Measurements from ENCODE around the gene CNPY3.
A peak's percentile ranks its signal among the peaks of the same experiment; 100 is the strongest.

Gene CNPY3

DNA sequence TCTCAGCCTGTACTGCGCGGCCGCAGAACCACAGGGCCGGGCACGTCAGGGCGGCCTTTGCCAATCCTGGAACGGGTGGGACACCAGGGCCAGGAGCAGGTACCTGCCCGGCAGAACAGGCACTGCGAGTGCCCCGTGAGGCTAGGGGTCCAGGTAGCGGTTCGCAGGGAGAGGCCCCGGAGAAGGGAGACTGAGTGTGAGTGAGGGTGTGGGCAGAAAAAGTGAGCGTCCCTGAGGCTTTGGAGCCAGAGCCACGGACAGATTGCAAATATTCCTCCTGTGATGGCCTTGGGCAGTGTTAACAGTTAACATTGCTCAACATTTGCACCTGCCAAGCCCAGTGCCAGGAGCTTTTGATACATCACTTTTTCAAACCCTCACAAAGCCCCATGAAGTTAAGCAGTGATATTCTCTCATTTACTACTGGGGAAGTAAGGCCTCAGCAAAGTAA is 31.8 kb downstream of the CNPY3 start:
- no peak for DNase-seq

DNA sequence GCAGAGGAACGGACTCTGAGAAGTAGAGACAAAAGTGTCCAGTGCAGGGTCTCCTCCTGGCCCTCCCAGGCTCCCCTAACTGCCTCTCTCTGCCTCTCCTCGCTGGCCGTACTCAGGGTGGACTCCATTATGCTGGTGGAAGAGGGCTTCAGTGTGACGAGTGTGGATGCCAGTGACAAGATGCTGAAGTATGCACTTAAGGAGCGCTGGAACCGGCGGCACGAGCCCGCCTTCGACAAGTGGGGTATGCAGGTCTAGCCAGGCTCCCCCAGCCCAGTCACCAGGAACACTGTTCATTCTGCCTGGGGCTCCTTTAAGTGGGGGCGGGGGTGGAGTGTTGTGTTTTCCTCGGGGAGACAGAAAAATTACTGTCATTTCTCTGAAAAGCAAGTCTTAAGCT is 32.8 kb downstream of the CNPY3 start:
- DNase-seq, result no peak

DNA sequence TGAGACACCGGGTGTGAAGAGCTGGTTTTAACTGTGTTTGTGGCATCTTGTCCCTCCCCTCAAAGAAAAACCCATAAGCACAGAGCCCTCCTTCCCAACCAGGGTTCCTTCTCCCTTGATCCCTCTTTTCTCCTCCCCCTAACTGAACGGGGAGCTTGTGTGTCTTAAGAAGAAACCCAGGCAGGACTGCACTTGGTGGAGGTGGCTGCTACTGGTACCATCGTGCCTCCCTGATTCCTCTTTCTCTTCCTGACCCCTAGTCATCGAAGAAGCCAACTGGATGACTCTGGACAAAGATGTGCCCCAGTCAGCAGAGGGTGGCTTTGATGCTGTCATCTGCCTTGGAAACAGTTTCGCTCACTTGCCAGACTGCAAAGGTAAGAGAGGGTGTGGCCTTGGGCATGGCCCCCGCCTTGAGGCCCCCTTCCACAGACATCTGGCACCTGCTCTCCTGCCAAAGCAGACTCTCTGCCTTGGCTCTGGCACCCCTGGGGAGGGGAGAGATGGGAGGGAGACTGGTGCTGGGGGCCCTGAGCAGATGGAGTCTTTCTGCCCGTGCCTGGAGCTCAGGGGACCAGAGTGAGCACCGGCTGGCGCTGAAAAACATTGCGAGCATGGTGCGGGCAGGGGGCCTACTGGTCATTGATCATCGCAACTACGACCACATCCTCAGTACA is 33.4 kb downstream of the CNPY3 start:
- DNase-seq, result no peak

DNA sequence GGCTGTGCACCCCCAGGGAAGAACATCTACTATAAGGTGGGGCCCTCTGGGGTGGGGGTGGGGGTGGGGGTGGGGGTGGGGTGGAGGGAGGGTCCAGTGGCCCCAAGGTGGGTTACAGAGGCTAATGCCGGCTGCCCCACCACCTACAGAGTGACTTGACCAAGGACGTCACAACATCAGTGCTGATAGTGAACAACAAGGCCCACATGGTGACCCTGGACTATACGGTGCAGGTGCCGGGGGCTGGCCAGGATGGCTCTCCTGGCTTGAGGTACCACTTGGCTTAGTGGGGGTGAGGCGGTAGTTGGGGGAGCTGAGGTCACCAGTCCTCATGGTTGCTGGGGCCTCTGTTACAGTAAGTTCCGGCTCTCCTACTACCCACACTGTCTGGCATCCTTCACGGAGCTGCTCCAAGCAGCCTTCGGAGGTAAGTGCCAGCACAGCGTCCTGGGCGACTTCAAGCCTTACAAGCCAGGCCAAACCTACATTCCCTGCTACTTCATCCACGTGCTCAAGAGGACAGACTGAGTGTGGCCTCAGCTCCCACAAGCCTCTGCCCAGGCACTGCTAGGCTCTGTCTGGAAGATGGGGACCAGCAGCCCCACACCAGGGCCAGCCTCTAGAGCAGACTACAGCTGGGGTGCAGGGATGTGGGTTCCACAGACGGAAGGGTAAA is 34.0 kb downstream of the CNPY3 start:
- no peak for DNase-seq

DNA sequence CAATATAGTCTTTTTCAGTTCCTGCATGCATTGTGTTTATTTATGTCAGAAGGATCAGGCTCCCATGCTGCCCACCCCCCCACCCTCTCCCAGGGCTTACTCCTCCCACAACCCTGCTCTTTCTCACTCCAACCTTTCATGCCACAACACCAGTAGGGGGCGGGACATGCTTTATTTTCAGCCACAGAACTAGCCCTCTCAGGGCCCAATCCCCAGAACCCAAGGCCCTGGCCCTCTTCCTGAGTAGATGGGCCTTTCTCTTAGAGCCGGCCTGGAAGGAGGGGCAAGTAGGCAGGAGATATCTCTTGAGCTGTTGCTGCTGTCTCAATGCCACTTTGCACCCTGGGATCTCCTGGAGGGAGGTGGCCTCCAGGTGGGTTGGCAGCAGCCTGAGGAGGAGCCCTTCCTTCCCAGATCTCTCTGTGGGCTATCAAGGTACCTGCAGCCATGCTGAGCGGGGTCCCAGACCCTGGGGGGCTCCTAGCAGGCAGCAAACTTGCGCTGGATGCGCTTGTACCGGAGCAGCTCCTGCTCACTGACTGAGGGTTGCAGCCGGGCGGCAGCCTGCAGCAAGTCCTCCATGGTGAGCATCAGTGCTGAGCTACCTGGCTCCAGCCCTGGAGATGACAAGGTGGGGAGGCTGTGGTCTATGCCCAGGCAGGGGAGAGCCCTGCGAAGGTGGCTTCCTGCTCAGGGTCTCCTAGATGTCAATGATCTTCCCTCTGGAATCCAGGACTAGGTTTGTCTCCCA is 34.8 kb downstream of the CNPY3 start:
- DNase-seq, result no peak

DNA sequence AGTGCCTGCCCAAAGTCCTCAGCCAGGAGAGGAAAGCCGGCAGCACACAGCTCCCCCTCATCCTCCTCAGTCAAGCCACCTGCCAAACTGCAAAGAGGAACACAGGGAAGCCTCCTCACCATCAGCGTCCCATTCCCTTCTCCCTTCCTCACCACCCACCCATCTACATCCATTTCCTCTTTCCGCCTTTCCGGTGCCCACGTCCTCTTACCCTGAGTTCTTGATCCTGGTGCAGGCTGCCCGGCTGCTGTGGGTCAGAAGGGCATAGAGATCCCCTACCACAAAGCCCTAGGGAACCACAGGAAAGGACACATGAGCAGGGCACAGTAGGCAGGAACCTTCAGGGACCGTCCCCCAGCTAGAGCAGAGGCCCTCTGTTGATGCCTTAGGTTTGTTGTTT is 37.3 kb downstream of the CNPY3 start:
- DNase-seq, result no peak

DNA sequence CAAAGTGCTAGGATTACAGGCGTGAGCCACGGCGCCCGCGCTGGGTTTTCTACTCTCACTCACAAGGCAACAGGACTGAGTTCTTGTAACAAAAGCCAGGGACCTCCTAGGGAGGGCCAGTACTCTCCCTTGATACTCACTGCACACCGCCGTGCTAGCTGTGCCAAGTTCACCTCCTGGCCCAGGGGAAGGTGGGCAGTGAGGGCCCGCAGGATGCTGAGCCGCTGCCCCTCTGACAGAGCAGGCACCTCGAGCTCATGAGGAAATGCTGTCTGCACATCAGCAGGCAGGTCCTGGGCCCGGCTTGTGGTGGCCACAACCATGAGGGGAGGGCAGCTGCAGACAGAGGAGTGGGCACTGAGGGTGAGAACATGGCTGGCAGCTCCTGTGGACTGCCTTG is 37.9 kb downstream of the CNPY3 start:
- DNase-seq, result no peak

DNA sequence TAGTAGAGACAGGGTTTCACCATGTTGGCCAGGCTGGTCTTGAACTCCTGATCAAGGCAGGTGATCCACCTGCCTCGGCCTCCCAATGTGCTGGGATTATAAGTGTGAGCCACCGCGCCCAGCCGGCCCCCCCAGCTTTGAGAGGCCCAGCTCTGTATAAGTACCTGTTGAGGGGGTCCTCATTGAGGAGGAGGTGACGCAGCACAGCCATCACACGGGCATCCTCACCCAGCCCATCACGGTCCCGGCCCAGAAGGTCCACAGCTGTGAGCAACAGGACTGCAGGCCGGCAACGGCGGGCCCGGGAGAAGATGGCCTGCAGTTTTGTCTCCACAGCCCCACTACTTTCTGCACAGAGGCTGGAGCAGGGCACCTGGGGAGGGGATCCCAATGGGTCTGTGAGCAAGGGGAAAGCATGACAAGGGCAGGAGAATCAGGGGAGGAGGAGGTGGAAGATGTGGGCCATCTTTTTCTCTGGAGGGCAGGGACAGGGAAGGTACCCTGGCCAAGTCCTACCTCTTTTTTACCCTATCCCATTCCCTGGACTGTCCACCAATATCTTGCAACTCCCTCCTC is 38.9 kb downstream of the CNPY3 start:
- DNase-seq, result no peak

DNA sequence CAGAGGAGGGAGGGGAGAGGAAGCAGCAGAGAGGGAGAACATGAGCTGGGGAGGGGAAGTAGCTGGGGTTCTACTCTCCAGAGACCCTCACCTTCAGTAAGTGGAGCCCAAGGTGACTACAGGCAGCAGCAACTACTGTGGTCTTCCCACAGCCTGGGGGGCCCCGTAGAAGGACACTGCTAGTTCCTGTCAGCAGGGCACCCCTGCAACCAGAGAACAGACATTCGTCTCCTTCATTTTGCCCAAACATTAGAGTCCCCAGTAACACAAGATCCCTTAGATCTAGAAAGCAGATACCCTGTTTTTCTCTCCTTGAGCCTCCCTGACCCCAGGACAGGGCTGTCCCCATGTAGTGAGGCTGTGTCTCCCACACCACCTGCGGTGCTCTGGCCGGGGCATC is 39.5 kb downstream of the CNPY3 start:
- DNase-seq, result no peak

DNA sequence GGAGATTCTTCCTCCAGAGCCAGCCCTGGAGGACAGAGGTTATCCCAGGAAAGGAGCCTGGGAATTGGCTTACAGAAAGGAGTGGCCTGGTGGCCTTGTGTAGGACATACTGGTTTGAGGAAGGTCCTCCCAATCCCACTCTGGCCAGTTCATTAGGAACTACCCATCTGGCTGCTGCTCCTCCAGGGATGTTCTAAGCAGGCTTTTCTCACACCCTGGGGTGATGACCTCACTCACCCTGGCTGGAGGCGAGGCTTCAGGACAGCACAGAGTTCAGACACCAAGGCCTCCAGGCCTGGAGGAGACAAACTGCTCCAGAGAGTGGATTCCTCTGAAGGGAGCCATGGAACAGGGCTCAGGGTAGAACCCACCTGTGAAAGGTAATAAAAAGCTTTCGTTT is 40.2 kb downstream of the CNPY3 start:
- DNase-seq, result no peak

DNA sequence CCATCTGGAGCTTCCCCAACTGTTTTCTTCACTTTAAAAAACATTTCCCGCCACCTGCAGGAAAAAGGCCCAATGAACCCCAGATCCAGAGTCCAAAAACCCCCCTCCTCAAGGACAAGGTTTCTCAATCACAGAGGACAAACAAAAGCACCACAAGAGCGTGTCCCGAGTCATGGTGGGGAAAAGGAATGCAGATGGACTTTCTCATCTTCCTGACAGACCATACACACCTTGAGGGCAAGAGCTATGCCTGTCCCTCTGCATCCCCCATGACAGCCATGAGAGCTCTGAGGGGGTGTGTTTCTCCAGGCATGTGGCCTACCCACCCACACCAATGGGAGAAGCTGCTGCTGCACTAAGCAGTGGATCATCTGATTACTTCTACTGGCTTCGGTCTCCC is 40.7 kb downstream of the CNPY3 start:
- no peak for DNase-seq

DNA sequence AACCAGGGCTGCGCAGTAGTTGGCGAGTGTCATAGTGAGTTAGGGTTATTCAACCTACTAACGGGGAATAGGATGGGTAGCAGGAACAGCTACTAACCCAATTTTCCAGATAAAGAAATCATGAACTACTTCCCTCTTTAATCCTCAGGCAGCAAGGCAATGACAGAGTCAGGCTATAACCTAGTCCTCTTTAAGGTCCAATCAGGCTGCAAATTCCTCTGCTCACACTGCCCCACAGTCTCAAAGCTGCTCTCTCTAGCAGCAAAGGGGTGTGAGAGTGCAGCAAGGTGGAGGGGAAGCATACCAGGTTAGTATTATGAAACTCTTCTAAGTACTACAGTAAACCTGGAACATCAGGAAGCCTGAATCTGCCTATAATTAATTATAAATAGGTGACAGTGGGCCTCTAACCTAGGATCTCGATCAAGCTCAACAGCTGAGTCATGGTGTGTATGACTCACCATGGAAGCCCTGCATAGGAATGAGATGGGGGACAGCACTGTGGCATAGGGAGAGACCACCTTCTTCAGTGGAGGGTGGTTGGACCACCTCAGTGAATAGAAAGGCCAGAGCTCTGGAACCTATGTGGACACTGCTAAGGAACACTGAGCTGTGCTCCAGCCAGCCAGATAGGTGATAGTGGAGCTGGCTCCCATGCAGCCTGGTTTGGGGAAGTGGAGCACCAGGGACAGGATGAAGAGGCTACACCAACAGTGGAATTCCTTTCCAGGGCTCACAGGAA is 41.8 kb downstream of the CNPY3 start:
- no peak for DNase-seq

DNA sequence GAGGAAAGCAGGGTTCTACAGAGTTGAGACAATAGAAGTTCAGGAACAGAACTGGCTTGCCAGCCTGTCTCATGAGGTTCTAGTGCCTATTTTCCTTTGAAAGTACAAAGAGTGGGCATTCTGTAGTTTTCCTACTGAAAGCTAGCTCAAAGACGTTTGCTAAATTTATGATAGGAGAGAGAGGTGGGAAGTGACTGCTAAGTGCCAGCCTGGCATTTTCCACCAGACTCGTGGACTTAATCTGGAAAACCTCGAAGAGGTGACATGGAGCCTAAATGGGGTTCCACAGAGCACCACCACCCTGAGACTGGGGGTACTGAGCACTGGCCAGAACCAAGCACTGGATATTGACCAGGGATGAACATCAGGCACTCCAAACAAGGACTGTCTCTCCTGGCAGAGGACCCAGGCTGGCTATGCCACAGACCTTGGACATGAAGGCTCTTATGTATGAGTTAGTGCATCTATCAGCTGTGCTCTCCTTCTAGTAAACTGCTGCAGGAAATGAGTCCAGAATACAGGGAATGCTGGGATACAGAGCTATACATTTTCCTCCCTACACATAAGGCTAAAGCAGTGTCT is 42.6 kb downstream of the CNPY3 start:
- no peak for DNase-seq

DNA sequence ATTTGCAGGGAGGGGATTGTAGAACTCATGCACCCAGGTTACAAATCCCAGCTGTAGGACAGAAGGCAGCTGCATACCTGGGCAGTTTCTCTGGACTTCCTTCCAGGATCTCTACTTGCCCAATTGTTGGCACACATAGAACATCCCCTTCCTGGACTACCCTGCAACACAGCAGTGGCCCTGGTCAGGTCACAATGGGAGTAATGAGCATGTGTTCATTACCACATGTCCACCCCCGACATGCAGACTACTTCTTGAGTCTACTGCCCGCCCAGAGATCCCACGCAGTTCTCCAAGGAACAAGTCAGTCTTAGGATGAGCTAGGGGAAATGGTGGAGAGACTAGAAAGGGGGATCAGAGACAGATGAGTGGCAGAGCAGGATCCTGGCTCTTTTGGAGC is 44.6 kb downstream of the CNPY3 start:
- no peak for DNase-seq

DNA sequence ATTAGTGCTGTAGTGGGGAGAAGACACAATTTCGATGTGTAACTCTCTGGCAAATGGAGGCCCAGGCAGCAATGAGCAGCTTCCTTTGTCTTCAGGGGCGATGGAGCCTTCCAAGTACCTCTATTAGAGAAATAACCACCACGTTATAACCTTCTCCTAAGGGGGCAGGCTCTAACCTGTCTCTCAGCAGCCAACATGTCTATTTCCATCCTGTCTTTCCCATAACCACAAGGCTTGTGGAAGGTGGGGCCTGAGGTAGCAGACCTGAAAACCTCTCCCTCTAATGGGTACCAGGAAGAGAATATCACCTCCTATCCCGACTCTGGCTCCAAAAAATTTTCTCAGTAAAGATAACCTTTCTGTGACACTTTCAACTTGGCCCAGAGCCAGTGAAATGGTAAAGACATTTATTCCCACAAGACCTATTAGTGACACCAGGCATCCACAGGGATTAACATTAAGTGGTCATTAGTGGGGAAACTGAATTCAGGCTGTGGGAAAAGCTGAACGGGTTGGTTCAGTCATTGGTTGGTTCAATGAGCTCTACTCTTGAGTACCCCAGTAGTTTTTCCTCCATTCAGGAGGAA is 45.7 kb downstream of the CNPY3 start:
- DNase-seq, result no peak

DNA sequence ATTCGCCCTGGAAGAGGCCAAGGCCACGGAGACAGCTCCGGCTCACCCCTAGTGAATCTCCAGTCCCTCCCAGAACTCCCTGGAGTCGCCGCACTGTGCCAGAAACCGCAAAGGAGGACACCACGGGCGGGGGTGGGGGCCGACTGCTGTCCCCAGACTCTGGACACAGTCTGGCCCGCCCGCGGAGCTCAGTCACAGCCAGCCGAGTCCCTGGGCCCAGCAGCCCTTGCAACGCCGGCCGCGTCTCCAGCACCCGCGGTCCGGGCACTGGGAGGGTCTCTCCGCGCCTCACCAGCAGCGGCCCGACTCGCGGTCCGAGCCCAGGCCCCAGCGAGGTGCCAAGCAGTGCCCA is 49.2 kb downstream of the CNPY3 start:
- no peak for DNase-seq

DNA sequence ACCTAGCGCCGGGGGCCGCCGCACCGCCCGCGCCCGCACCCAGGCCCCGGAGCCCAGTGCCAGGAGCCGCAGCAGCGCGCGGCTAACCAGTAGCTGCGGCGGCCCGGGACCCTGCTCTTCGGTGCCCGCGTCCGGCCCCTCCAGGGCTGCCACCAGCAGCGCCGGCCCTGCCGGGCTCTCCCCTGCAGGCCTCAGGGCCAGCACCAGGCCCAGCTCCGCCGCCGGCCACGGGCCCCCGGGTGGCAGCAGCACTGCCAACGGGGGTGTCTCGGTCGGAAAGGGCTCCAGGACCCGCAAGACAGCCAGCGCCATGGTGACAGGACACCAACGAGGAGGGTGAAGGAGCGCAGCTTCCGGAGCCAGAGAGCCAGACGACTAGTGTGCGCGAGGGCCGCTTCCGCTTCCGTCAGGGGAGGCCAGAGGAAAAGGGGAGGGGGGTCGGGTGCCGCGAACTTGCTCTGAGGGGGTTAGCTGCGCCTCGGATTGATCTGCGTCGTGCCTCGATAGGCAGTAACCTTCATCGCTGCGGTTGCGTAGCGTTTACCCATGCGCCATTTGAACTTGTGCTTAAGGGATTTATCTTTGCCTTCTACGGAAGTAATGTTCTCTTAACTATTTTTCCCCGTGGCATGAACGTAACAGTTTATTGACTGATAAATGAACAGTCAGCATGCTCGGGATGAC is 49.7 kb downstream of the CNPY3 start, which contains the start of gene PEX6:
TSS of gene PEX6 (minus strand) at position 343 of the 684 bp plus-strand sequence. CDS start at position 312, 31 bp downstream.
- DNase-seq, result peak; percentile 73

DNA sequence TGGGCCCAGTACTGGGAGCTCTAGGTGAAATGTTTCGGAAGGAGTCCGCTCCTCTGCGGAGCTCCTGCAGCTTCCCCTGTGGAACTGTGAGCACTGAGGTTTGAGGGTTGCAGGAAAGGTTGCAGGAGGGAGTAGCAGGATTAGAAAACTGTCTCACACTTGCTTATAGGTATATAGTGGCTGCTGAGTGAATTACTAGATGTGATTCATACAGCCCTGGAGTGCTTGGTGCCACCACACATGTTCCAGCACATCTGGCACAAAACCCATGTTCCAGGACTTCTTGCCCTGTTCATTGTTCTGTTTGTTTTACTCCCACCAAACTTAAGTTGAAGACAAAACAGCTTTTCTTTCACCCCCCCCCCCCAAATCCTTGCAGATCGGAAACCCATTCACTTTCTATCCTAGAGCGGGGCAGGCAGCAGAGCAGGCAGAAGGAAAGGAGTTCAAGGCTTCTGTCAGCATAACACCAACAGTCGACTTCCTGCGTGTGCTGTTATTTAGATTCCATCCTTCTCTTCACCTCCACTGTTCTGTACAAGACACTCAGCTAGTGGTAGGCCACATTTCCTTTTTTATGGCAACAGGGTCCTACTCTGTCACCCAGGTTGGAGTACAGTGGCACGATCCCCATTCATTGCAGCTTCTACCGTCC is 50.4 kb downstream of the CNPY3 start:
- no peak for DNase-seq

DNA sequence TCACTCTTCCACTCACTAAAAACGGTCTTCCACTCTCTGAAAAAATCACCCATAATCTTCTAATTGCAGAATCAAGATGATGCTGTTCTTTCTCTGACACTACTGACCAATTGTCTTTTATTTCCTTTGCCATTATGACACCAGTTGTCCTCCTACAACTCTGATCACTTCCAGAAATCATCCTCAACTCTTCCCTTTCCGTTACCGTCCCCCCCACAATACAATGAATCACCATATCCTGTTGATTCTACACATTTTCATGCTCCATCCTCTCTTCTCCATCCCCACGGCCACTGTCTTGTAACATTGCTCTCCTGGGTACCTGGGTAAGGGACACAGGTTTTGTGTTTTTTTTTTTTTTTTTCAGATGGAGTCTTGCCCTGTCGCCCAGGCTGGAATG is 52.6 kb downstream of the CNPY3 start:
- DNase-seq, result no peak

DNA sequence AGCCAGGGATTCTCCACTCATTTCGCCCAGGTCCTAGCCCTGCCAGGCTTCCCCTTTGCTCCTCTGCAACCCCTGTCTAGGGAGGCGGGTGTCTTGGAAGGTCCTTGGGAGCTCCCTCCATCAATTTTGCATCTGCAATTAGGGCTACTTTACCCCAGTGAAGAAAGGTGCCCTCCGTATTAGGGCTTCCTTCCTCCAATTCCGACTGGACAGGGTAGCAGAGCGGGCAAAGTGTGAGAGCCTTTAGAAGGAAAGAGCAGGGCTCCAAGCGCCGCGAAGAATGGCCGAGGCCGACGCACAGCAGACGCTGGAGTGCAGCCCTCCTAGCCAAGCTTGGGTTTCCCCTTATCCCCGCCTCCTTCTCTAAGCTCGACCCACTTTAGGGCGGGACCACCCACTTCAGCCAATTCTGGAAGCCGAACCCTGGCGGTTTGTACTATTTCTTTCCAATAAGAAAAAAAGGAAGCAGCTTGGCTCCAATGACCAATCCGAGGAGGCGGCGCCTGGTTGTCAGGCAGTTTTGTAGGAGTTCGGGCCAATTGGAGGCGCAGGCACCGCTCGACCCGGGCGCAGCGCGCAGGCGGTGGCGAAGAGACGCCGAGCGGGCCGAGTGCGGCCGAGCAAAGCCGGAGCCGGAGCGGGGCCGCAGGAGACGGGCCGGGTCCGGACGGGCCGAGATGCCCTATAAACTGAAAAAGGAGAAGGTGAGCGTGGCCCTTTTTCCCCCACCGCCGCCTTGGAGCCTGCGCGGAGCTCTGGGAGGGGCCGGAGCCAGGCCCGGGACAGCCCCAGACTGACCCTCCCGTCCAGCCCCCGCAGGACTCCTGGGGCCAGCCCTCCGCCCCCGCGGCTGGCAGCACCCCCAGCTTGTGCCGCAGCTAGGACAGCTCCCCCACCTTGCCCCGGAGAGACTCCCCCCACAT is 55.0 kb downstream of the CNPY3 start, which contains the start of gene PPP2R5D:
TSS of gene PPP2R5D (plus strand) at position 570 of the 923 bp plus-strand sequence. CDS start at position 678, 108 bp downstream.
- DNase-seq, result peak; percentile 99

Data from DMS153 (cell line).